Stimulated activated CD4-positive, alpha-beta T cell treated with anti-CD3 and anti-CD28 coated beads, Interleukin-2, amount 100 ng/mL, for 4 hours (primary cell): Measurements from ENCODE around the gene GRB10.
"Not testable (repeated sequence)": the region's sequence is repeated elsewhere in the genome, so short reads cannot be mapped to it uniquely, and the experiment has no call there.

Experiments
- DNase-seq: peaks from one replicate; pipeline ENCODE4 v3.0.0-alpha.2; 2020; ENCODE audit warnings: low read depth

GRB10 gene

DNA sequence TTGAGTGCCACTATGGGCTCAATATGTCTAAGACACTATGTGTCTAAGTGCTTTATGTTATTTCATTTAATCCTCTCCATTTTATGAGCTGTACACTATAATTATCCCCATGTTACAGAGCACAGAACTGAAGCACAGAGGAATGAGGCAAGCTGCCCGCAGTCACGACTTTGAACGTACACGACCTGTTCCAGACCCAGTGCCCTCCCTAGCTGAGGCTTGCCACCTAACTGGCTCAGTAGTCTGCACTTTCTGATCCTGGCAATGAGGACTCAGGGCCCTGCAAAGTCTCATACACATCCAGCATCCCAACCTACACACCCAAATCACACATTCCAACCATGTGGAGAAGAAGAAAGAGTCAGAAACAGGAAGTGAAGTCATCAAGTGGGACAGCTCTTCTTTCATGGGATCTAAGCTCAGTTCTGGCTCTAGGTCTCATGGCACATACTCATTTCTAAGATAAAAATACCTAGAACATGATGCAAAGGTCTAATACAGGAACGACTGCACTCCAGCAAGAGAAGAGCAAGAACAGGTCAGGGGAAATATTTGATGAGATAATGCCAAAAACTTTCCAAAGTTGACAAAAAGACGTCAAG is 175.1 kb downstream of the GRB10 start:
- no peak for DNase-seq

DNA sequence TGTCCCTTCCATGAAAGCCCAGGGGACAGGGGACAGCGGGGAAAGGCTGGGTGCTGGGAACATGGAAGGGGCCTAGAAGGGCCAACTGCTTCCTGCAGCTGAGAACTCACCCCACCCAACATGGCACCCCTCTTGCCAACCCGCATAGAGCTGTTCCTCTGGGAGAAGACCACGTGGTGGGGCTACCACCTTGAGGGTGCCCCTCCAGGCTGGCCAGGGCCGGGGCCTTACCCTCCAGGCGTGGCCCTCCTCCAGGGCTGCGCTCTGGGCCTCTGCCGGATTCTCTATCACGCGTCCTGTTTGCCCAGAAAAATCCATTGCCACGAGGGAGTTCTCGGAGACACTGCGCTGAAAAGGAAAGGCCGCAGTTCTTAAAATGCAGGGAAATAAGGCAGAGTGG is 177.6 kb downstream of the GRB10 start:
- DNase-seq, result no peak

DNA sequence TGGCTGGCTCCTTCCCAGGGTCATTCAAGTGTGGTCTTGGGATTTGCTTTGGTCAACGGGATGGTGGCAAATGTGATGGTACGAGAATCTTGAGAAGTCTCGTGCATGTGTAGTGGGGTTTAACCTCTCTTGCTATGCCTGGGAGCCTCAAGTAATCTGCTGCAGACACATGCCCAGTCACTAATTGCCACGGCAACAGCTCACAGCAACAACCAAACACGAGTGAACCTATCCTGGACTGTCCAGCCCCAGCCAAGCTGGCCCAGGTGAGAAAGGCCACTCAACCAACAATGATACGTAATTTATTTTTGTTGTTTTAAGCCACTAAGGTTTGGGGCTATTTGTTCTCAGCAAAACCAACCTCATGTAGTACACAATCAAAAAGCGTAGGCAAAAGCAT is 179.4 kb downstream of the GRB10 start:
- no peak for DNase-seq

DNA sequence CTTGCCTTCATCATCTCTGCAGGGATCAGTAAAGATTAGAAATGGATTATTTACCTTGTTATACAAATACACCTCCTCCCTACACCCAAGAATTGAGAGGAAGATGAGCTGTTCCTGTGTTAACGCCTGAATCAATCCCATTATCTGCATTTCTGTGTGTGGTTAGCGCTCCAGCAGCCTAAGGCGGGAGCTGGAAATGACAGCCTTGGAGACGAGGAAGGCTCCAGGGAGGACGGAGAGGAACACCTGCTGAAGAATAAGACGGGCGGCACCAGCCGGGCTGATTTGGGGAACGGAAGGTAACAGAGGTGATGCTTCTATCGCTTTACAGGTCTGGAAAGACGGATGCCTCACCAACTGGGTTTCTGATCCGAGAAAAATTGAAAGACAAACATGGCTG is 183.3 kb downstream of the GRB10 start:
- DNase-seq, result no peak

DNA sequence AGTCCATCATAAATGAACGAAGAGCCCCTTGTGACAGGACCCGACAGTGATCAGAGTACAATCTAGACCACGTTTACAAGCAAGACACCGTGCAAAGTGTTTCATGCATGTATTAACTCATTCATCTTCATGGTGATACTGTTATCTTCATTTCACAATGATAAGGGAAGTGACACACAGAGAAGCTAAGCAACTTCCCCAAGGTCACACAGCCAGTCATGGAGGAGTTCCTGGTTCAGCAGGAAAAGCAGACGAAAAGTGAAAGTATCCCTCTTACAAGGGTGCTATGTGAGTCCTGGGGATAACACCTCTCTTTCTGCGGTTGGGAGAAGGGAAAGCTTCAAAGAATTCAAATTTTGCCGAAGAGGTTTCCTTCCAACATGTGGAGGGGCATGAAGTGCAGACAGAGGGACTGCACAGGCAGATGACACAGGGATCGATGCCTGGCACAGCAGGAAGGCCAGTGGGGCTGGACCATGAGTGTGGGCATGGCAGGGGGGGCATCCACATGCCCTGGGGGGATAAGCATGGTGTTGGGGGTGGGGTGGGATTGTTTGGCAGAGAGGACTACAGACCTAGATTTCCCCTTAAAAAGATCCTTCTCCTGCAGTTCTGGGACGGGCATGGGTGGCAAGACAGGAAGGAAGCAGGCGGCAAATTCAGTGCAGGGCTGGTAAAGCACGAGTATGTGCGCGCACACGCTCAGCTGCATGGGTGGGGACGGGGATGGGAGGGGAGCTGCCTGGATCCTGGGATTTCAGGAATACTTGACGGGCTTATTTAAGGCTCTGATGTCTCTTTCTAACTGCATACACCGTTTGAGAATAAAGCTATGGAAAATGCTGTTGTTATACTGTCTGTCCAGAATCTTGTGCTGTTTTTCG is 184.0 kb downstream of the GRB10 start:
- no peak for DNase-seq

DNA sequence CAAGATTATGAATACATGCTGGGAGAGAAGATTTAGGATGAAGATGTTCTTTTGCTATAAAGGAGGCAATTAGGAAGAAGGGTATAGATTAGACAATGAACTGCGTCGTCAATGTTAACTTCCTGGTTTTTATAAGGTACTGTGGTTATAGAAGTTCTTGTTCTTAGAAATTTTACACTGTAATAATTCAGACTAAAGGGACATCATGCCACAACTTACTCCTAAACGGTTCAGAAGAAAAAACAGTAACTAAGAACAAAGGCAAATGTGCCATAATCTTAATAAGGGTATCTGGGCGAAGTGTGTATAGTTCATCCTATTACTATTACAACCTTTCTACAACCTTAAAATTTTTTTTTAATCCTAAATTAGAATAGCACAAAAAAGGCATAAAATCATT is 186.2 kb downstream of the GRB10 start:
- no peak for DNase-seq

DNA sequence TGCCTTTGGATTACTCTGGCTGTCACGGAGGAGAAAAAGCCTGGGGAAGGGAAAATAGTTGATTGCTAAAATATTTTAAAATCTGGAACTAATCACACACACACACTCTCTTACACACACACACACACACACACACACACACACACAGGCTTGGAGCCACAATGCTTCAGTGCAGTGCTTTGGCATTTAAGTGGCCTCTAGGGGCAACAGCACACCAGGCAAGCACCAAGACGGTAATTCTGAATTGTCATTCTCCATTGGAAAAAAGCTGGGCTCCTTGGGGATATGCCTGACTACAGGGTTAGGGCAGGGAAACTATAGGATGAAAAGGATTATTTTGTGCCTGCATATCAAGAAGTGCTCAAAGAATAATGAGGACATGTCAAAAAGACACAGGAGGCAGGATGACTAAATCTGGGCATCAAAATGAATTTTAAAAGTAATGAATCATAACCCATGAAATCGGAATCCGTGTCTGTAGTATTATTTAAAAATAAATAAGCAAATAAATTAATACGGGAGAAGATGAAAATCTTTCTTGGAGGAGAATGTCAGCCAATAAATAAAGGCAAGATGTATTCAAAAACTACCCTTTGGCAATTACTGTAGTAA is 187.1 kb downstream of the GRB10 start:
- DNase-seq, result no peak

DNA sequence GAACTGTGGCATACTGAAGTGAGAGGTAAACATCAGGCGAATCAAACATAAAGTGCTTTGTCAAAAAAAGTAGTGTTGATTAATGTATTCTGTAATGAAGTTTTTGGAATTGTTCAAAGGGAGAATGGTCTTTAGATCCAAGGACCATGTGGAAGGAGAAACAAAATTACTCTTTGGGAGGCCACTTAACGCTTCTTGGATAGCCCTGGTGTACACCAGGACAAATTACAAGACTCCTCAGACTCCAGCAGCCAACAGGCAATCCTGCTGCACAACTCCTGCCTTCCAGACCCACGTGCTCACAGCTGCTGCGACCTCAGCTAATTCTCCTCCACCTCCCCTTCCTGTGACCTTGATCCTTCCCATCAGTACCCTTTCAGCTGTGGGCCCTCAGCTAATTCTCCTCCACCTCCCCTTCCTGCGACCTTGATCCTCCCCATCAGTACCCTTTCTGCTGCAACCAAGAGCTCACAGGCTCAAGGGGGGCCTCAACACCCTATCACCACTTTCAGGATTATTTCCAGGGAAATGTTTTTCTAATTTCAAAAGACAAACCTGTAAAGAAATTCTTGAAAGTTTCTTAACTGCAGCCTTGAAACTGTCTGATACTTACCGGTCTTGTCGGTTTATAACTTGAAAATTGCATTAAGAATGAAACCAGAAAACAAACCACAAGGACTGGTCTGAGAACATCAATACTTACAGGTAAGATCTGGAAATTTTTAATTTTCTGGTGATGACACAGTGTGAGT is 187.8 kb downstream of the GRB10 start:
- no peak for DNase-seq

DNA sequence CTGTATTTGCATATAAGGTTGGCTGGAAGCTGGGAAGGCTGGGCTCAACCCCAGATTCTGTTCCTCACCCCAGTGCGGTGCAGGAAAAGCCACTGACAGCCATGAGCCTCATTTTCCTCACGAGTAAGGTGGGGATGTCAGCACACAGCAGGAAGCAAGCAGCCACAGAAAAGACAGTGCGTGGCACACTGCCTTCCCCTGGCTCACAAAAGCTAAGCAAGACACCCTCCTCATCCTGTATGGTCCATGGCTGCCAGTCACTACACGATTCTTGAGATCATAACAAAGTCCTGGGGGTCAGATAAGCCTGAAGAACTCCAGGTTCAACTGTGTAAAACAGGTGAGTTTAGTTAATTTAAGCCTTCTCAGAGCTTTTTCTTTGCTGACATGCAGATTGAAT is 188.6 kb downstream of the GRB10 start:
- no peak for DNase-seq

DNA sequence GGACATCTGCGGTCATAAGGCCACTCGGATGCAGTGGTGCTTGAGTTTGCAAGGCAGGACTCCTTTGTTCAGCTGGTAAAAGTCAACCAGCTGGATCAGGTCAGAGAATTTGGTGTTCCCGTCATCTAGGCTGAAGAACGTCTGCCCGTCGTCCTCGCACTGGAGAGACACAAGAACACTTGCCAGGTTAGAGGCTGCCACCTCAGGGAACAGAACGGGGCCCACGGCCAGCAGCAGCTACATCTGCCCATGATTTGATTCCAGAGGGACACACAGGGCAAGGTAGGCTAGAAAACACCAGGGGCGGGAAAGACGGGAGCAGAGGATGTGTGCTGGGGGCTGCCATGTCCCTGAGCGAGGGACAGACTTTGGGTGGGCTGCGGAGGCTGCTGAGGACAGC is 189.8 kb downstream of the GRB10 start:
- no peak for DNase-seq

DNA sequence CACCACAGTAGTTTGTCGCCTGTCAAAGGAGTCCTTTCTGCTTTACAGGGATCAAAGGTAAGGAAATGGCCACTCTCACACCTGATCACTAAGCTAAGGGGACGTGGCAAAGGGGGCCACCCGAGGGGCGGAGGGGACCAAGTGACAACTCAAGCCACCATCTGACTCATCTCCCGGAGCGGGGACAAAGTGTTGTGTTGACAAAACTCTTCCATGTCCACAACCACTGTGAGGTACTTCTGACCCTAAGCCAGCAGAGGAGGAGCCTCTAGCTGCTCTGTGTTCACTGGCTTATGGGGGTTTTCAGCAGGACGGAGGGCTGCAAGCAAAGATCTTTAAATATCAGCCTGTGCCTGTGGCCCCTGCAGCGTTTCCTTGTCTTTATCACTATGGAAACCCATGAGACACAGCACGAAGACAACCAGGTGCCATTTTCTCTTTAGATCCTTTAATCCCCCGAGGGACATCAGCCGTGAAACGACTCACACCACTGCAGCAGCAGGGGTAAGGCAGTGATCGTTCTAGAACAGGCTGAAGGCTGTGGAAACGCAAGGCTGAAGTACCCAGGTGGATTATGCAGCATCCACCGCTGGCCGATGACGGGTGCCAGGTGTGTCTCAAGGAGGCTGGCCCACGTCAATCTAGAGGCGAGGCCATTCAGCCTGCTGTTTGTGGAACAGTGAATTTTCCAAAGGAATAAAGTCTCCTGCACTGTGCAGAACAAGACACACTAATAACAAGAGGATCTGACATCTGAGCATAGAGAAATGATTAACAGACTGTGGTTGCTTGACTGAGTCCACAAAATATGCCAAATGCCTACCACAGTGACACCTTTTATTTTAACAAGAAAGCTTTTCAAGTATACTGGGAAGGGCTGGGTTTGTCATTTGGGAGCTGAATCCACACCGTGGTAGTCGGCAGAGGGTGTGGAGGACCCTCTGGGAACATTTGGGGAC is 190.9 kb downstream of the GRB10 start:
- no peak for DNase-seq

DNA sequence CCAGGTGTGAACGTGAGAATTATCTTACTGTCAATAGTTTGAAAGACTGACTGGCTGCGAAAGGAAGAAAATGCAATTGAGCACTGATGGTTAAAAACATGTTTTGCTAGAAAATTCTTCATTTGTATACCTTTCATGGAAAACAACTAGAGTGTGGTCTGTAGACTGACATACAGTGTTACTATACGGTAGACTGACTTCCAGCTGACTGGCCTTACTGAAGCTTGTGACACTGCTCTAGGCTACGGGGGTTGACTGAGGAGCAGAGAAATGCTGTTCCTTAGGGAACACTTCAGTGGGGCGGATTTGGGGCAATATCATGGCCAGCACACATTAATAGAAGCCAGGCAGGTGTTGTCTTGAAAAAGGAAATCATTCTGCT is 191.6 kb downstream of the GRB10 start:
- DNase-seq, result no peak

DNA sequence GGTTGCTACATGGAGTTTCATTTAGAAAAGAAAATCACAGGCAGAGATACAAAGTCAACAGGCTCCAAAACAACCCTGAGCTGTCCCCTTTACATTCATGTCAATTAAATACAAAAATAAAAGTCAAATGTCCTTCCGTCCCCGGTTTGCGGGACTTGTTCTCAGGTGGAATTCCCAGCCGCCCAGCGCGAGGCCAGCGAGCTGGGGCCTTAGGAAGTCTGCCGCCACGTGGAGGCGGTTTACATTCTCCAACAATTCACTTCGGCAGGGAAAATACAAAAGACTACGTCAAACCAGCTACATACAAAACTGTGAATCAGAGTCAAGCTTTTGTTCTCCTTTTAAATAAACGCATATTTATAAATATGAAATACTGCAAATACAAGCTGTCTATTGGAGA is 192.2 kb downstream of the GRB10 start:
- no peak for DNase-seq

DNA sequence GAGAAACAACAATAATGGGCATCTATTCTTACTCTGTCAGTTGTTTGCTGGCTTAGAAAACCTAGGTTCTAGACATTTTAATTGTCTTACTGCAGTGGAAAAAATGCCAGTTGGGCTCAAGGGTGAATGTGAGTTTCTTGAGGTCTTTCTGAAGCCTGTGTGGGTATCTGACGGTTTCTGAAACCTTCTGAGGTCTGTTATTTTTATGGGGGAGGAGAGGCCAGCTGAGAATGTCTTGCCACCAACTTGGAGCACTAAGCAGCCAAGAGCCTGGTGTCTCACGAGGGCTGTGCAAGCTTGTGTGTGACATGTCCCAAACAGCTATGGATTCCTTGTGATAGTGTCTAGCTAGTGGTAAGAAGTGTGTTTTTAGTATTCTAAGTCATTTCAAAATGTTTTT is 193.3 kb downstream of the GRB10 start:
- no peak for DNase-seq

DNA sequence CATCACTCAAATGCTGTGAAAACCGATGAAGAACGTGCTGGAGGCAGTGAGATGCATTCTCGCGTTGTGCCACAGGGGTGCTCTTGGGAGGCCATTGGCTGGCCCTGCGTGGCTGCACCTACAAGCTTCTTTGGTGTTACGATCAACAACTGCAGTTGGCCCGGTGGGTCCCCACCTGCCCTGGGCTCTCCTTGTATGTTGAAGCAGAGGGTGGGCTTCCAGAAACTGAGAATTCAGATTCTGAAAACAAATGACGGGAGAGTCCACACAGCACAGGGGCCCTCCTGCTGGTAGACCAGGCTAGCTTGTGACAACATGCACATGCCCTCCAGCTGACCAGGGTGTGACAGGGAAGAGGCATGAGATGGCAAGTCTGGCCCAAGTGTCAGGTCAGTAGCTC is 193.8 kb downstream of the GRB10 start:
- no peak for DNase-seq

DNA sequence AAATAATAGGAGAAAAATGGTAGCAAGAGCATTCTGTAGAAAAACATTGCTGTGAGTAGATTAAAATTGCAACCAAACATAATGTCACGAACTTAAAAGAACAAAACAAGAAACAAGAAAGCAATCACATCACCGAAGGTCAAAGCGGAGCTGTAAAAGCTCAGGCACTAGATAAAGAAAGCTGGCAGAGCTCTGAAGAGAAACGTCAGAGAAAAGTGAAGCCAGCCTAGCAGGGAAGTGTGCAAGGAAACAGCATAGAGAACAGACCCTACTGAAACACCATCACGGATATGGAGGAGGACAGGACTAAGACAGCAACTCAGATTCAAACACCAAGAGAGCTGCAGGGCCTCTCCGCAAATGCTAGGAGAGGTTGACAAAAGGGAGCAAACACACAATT is 195.0 kb downstream of the GRB10 start:
- DNase-seq, result no peak

DNA sequence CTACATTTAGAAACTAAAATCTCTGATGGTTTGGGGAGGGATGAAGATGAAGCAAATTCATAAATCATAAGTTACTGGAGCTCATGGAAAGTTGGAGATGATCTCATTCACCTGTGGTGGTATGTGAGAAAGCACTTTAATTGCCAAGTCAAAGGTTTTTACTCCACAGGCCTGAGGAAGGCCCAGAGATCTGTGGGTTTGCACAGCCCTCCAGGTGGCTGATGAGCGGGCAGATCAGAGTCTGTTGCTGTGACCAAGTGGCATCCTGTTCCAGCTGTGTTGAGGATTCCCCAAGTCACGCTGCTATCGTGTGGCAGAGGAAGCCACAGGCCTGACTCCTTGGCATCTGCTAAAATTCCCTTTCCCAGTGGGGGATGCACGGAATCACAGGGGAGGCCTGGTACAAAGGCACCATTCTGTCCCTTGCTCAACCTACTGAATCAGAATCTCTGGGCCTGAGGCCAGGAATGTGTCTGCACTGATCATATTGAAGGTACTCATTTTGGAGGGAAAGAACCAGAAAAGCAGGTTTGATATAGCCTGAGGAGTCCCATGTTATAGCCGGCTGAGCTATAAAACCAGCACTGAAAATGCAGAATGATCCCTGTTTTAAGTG is 197.8 kb downstream of the GRB10 start:
- no peak for DNase-seq

DNA sequence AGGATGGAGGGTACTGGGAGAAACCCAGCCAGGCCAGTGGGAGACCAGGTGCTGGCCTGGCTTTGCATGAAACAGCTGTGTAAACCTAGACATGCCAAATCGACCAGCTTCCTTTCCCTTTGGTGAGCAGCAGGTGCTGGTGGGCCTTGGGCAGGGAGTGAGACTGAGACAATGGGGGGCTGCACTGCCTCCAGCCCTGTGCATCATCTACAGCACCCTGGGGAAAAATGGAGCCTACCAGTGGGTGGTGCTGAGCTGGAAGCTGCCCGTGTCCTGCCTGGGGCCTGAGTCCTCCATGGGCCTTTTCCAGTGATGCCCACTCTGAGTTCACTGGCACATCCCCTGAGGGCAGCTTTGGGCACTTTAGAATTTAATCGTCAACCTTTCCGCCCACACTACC is 198.3 kb downstream of the GRB10 start:
- DNase-seq, result no peak

DNA sequence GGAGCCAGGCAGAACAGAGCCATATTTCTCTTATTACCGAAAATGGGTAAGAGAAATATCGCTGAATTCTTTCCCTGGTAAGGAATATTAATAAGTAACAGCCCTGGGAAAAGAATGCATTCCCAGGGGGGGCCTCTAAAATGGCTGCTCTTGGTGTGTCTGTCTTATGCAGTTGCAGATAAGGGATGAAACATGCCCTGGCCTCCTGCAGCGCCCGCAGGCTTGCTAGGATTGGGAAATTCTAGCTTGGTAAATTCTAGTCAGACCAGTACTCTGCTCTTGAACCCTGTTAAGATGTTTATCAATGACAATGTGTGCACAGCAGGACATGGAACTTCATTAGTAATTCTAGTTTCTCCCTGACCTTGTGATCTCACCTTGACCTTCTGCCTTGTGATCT is 199.4 kb downstream of the GRB10 start:
- not testable (repeated sequence) for DNase-seq

DNA sequence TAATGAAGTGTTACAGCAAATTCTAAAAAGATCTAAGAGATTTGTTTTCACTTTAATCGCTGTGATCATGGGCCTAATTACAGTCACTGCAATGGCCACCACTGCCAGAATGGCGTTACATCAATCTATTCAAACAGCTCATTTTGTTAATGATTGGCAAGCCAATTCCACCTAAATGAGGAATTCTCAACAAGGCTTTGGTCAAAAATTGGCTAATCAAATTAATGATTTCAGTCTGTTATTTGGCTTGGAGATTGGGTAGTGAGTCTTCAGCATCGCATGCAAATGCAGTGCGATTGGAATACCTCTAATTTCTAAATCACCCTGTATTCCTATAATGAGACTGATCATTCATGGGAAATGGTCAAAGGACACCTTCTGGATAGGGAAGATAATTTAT is 200.4 kb downstream of the GRB10 start:
- not testable (repeated sequence) for DNase-seq

DNA sequence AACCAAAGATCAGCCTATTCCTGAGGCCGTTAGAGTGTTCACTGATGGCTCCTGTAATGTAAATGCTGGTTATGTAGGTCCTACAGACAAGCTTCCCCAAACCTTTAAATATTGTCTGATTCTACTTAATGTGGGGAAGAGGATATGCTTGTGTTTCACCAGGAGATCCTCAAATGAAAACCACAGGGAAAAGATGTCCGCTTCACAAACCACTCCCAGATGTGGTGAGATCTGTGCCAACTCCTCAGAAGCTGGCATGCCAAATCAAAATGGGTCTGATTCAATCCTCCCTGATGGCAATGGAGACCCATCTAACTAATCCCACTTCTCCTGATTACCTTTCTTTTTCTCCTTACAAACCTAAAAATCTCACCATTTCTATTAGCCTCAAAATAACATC is 202.0 kb downstream of the GRB10 start:
- DNase-seq, result not testable (repeated sequence)
